ENCODE results near the gene SLC6A11.

Gene SLC6A11

DNA sequence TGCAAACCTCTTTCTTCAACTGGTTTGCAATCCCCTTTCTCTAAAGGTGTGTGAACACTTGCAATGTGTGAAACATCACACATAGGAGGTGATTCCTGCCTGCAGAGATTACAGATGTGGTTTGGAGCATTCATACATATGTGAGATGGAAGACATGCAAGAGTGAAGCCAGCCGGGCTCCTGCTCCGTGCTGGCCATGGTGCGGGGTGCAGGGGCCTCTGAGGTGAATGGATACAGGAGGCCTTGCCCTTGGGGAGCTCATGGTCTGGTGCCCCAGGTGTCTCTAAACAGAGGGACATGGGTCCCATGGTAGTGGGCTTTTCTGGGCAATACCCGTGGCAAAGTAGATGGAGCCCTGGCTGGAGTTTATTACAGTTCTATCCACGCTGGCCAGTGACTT, 6.0 kb downstream of the SLC6A11 start:
- no peaks in the 10 kb centered on the region for H3K27me3 ChIP-seq (ENCODE audit: control insufficient read depth, insufficient read depth, low read length)
- H2AFZ ChIP-seq: no peak overlapping the region
- H3K4me3 ChIP-seq (ENCODE audit: low read depth, low read length): no peak overlapping the region
- no peak overlapping the region for H3K9ac ChIP-seq
- H3K4me2 ChIP-seq (ENCODE audit: low read length): no peak overlapping the region
- H3K9me3 ChIP-seq (ENCODE audit: control insufficient read depth, low read length): no peaks in the 10 kb centered on the region
- H3K36me3 ChIP-seq (ENCODE audit: control insufficient read depth, insufficient read depth, low read length): no peaks in the 10 kb centered on the region
- no peak overlapping the region for H3K27ac ChIP-seq
- H3K79me2 ChIP-seq: no peaks in the 10 kb centered on the region
- H3K4me1 ChIP-seq: no peaks in the 10 kb centered on the region
- no peak for TF ChIP-seq CTCF (IDR thresholded peaks at IDR 0.05)

DNA sequence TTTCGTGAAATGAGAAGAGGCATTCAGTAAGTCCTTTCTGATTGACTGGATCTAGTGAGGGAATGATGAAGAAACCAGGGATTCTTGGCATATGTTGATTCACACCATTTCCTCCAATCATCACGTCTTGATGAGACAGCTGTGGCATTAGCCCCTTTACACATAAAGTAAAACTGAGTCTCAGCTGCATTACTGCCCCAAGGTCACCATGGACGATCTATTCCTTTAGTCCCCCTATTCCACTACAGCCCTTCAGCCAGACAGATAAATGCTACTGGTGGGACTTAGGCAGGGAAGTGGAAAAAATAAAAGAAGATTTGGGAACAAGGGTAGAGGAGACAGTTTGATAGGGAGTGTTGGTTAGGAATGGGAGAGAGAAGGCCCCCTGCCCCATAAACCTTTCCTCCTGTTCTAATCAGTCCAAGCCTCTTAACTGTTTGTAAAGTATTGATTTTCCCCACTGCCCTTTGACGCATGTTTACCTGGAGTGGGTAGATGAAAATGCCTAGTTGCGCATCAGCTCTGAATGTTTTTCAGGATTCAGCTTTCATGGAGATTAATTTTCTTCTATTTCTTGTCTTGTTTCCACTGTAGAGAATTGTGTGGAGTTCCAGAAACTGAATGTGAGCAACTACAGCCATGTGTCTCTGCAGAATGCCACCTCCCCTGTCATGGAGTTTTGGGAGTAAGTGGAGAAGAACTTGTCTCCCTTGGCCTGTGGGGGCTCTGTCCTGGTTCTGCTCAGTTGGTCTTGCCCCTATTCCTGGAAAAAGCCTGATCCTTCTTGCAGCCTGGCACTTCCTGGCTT, 6.9 kb downstream of the SLC6A11 start:
- no peak overlapping the region for H3K4me3 ChIP-seq (ENCODE audit: low read depth, low read length)
- H3K4me2 ChIP-seq (ENCODE audit: low read length): no peak overlapping the region
- no peaks in the 10 kb centered on the region for H3K27me3 ChIP-seq (ENCODE audit: control insufficient read depth, insufficient read depth, low read length)
- no peaks in the 10 kb centered on the region for H3K4me1 ChIP-seq
- no peak overlapping the region for H3K27ac ChIP-seq
- no peaks in the 10 kb centered on the region for H3K79me2 ChIP-seq
- H3K9ac ChIP-seq: no peak overlapping the region
- no peak overlapping the region for H2AFZ ChIP-seq
- no peaks in the 10 kb centered on the region for H3K9me3 ChIP-seq (ENCODE audit: control insufficient read depth, low read length)
- no peak for TF ChIP-seq CTCF (IDR thresholded peaks at IDR 0.05)
- no peaks in the 10 kb centered on the region for H3K36me3 ChIP-seq (ENCODE audit: control insufficient read depth, insufficient read depth, low read length)

DNA sequence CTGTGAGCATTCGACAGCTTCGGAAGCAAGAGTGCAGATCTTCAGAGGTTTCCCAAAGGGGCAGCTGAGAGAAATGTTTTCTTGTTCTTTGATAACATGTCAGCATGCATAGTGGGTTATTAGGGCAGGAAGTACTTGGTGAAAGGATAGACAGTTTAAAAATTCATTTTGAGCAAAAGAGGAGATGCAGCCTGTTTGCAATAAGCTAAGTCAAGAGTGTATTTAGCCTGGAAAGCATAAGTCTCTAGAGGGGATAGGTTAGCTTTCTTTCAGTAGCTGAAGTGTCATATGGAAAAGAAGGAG, 7.4 kb downstream of the SLC6A11 start:
- H3K36me3 ChIP-seq (ENCODE audit: control insufficient read depth, insufficient read depth, low read length): no peaks in the 10 kb centered on the region
- no peak overlapping the region for H3K27ac ChIP-seq
- H3K4me1 ChIP-seq: no peaks in the 10 kb centered on the region
- TF ChIP-seq CTCF (IDR thresholded peaks at IDR 0.05): no peak
- H3K9ac ChIP-seq: no peak overlapping the region
- no peak overlapping the region for H3K4me3 ChIP-seq (ENCODE audit: low read depth, low read length)
- H3K79me2 ChIP-seq: no peaks in the 10 kb centered on the region
- H2AFZ ChIP-seq: no peak overlapping the region
- H3K9me3 ChIP-seq (ENCODE audit: control insufficient read depth, low read length): no peaks in the 10 kb centered on the region
- no peaks in the 10 kb centered on the region for H3K27me3 ChIP-seq (ENCODE audit: control insufficient read depth, insufficient read depth, low read length)
- no peak overlapping the region for H3K4me2 ChIP-seq (ENCODE audit: low read length)

DNA sequence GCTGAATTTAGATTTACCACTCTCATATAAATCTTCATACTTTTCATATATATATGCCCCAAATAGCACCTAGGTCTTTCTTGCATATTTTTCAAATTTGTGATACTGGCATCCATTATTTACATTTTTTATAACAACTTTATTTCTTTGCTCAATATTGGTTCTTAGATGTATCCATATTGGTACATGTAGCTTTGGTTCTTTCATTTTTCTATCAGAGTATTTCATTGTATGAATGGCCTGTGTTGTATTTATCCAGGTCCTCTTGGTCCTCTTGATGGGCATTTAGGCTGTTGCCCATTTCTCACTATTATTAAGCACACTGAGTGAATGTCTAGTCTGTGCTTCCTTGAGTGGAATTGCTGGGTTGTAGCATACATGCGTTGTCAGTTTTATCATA, 8.4 kb downstream of the SLC6A11 start:
- Histone ChIP-seq H3K27ac (no peak overlapping the region), H2AFZ (no peak overlapping the region), H3K79me2 (no peaks in the 10 kb centered on the region), H3K27me3 (ENCODE audit: control insufficient read depth, insufficient read depth, low read length) (no peaks in the 10 kb centered on the region), H3K36me3 (ENCODE audit: control insufficient read depth, insufficient read depth, low read length) (no peaks in the 10 kb centered on the region), H3K9me3 (ENCODE audit: control insufficient read depth, low read length) (no peaks in the 10 kb centered on the region), H3K4me2 (ENCODE audit: low read length) (no peak overlapping the region), H3K4me1 (no peaks in the 10 kb centered on the region), H3K4me3 (ENCODE audit: low read depth, low read length) (no peak overlapping the region), H3K9ac (no peak overlapping the region)
- no peak for TF ChIP-seq CTCF (IDR thresholded peaks at IDR 0.05)

DNA sequence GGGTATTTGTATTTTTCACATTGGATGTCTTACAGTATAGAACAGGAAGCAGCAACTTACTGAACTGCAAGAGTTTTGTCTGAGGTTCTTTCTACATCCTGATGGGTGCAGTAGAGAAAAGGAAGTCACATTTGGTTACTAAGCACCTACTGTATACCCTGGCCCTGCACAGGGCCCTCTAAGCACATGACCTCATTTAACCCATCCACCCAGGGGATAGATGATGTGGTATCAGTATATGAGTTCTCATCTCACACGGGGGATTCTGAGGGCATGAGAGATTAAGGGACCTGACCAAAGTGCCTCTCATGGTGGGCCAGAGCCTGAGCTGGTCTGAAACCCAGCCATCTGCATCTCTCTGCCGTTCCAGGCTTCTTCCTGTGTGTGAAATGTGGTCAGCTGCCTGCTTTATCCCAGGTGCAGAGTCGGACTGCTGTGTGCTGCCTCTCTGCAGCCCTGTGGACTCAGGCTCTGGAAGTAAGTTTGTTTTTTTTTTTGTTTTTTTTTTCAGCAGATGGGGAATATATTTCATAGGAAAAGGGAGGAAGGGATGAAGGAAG, 17.9 kb downstream of the SLC6A11 start:
- H3K9ac ChIP-seq: no peak overlapping the region
- no peak overlapping the region for H3K4me2 ChIP-seq (ENCODE audit: low read length)
- no peak overlapping the region for H2AFZ ChIP-seq
- no peaks in the 10 kb centered on the region for H3K36me3 ChIP-seq (ENCODE audit: control insufficient read depth, insufficient read depth, low read length)
- no peak overlapping the region for H3K4me3 ChIP-seq (ENCODE audit: low read depth, low read length)
- H3K27ac ChIP-seq: no peak overlapping the region
- H3K79me2 ChIP-seq: no peaks in the 10 kb centered on the region
- H3K9me3 ChIP-seq (ENCODE audit: control insufficient read depth, low read length): no peaks in the 10 kb centered on the region
- H3K4me1 ChIP-seq: no peaks in the 10 kb centered on the region
- H3K27me3 ChIP-seq (ENCODE audit: control insufficient read depth, insufficient read depth, low read length): no peaks in the 10 kb centered on the region
- no peak for TF ChIP-seq CTCF (IDR thresholded peaks at IDR 0.05)
